Tongue (tissue), 2 donors: ENCODE data around the gene MAST4. TPM values are rescaled to one million over a fixed set of nuclear protein-coding genes. Genes with fewer than 3 reads are reported as not detected.
"Not testable (repeated sequence)": the region's sequence is repeated elsewhere in the genome, so short reads cannot be mapped to it uniquely, and the experiment has no call there.

ENCODE experiments used
- DNase-seq: peaks from one replicate; pipeline ENCODE4 v3.0.0-alpha.2; 2015
- total RNA-seq: library from RNA; depleted of rRNA; stranded (reverse); fragments of >200 nt; gene quantifications from one replicate; pipeline ENCODE4 v1.2.3, GENCODE V29; 2014

MAST4 gene
- total RNA-seq, 1 donor from 2014 or later, result 44.4 TPM

GRCh38 chr5:66813306-66813705 lies 217.1 kb downstream of the MAST4 start:
- DNase-seq, result peak; percentile 36

- DNase-seq, result peak; percentile 69
Measured at GRCh38 chr5:66814146-66814991, 218.2 kb downstream of the MAST4 start.

GRCh38 chr5:66818304-66818934 lies 222.2 kb downstream of the MAST4 start:
- DNase-seq, result no peak

GRCh38 chr5:66818935-66819328 lies 222.7 kb downstream of the MAST4 start:
- DNase-seq, result no peak

- no peak for DNase-seq
Measured at GRCh38 chr5:66820630-66821207, 224.5 kb downstream of the MAST4 start.

- no peak for DNase-seq
Measured at GRCh38 chr5:66821688-66822429, 225.7 kb downstream of the MAST4 start.

GRCh38 chr5:66822906-66823305 lies 226.7 kb downstream of the MAST4 start:
- DNase-seq, result not testable (repeated sequence)

- no peak for DNase-seq
Measured at GRCh38 chr5:66824476-66824875, 228.3 kb downstream of the MAST4 start.

GRCh38 chr5:66826263-66826662 lies 230.1 kb downstream of the MAST4 start:
- DNase-seq, result no peak

GRCh38 chr5:66826696-66827095 lies 230.5 kb downstream of the MAST4 start:
- no peak for DNase-seq

- DNase-seq, result no peak
Measured at GRCh38 chr5:66828046-66828547, 231.9 kb downstream of the MAST4 start.

GRCh38 chr5:66828548-66829357 lies 232.6 kb downstream of the MAST4 start:
- DNase-seq, result peak; percentile 95

- no peak for DNase-seq
Measured at GRCh38 chr5:66829358-66829674, 233.1 kb downstream of the MAST4 start.

- DNase-seq, result peak; percentile 58
Measured at GRCh38 chr5:66829826-66830225, 233.6 kb downstream of the MAST4 start.

GRCh38 chr5:66830636-66831035 lies 234.4 kb downstream of the MAST4 start:
- DNase-seq, result no peak

GRCh38 chr5:66839636-66840185 lies 243.5 kb downstream of the MAST4 start:
- DNase-seq, result no peak

GRCh38 chr5:66840511-66841013 lies 244.4 kb downstream of the MAST4 start:
- no peak for DNase-seq

- no peak for DNase-seq
Measured at GRCh38 chr5:66841264-66841663, 245.1 kb downstream of the MAST4 start.

- DNase-seq, result no peak
Measured at GRCh38 chr5:66842540-66842939, 246.3 kb downstream of the MAST4 start.

GRCh38 chr5:66843065-66843464 lies 246.9 kb downstream of the MAST4 start:
- no peak for DNase-seq
